ENCODE data around the gene ZFYVE28. TPM values are rescaled to one million over a fixed set of nuclear protein-coding genes. Genes with fewer than 3 reads are reported as not detected.

The ZFYVE28 gene
- total and polyA plus RNA-seq, 10 of the 15 experiments (the other 5 are each of a cell fraction or from before 2014, with no cell fraction given), result 0.06 to 1.9 (median 0.22) TPM; not detected in 1

DNA sequence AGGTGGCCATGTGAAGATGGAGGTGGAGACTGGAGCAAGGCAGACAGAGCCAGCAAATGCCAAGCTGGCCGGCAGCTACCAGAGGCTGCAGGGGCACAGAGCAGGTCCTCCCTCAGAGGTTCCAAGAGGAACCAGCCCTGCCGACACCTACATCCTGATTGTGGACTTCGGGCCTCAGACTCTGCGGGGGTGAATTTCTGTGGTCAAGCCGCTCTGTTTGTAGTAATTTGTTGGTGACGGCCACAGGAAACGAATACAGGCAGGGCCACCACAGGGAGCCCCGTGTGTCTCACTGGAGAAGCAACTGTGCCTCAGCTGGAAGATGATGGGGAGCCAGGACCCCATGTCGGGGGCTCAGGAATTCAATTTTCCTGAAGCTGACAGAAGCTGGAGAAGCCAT is 28.3 kb downstream of the ZFYVE28 start:
- SMC1A ChIA-PET (ENCODE audit: uncharacterized antibody, unreplicated experiment), result no interaction called here
- Histone ChIP-seq H2AFZ (ENCODE audit: control insufficient read depth, low read depth, low read length) (no peak overlapping the region), H3K4me2 (ENCODE audit: control insufficient read depth, insufficient read depth) (no peak overlapping the region), H3K27me3 (replicated peaks in 1 of 2; ENCODE audit: control insufficient read depth in 2 of 2, insufficient read depth in 2 of 2, low read length in 1 of 2) (no peaks in the 10 kb centered on the region), H4K20me1 (ENCODE audit: control insufficient read depth, insufficient read depth) (no peaks in the 10 kb centered on the region), H3K36me3 (ENCODE audit: control insufficient read depth in 2 of 2, insufficient read depth in 2 of 2, low read length in 1 of 2) (no peaks in the 10 kb centered on the region), H3K9me3 (replicated peaks; ENCODE audit: control insufficient read depth, insufficient read depth, low read length) (no peaks in the 10 kb centered on the region), H3K9ac (ENCODE audit: control insufficient read depth, insufficient read depth, low read length) (no peak overlapping the region), H3K79me2 (ENCODE audit: control insufficient read depth, insufficient read depth, low read length) (no peaks in the 10 kb centered on the region), H3K27ac (ENCODE audit: control insufficient read depth, insufficient read depth) (no peak overlapping the region), H3K4me1 (ENCODE audit: control insufficient read depth, insufficient read depth, low read length) (no peaks in the 10 kb centered on the region), H3K4me3 (no peak overlapping the region)
- RAD21 ChIA-PET (ENCODE audit: unreplicated experiment), result no interaction called here
- DNase-seq (ENCODE audit: low read depth, low spot score) (no peak), ATAC-seq (no peak), FAIRE-seq (no peak)
- no TSS peak for BruUV-seq (replicated peaks)
- POLR2A ChIA-PET, result no interaction called here
- intact Hi-C loops (cut with micrococcal nuclease; ENCODE audit: unreplicated experiment) (no loop called here), in situ Hi-C loops (cut with MboI) (no loop called here)
- CTCF ChIA-PET, result interaction anchor here (0.9 kb wide), 2 partner anchors 10 to 16 kb away, joined by 3 read pairs; no protein-coding TSS in a partner anchor
- 13% methylated on average over 9 of the region's 9 CpGs for WGBS (ENCODE audit: insufficient coverage, insufficient replicate concordance, low lambda C conversion rate, missing lambda C conversion rate)
- TF ChIP-seq SMC3 (IDR thresholded peaks at IDR 0.05; ENCODE audit: borderline replicate concordance, low read length), result no peak
- TF ChIP-seq, protein P1, sequence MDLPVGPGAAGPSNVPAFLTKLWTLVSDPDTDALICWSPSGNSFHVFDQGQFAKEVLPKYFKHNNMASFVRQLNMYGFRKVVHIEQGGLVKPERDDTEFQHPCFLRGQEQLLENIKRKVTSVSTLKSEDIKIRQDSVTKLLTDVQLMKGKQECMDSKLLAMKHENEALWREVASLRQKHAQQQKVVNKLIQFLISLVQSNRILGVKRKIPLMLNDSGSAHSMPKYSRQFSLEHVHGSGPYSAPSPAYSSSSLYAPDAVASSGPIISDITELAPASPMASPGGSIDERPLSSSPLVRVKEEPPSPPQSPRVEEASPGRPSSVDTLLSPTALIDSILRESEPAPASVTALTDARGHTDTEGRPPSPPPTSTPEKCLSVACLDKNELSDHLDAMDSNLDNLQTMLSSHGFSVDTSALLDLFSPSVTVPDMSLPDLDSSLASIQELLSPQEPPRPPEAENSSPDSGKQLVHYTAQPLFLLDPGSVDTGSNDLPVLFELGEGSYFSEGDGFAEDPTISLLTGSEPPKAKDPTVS (IDR thresholded peaks at IDR 0.05; ENCODE audit: low read depth, low read length), result no peak
- no peak for TF ChIP-seq SIX5 (IDR thresholded peaks at IDR 0.05; ENCODE audit: low read depth, low read length, severe bottlenecking)
- TF ChIP-seq ZSCAN29 (IDR thresholded peaks at IDR 0.05), result no peak
- TF ChIP-seq IKZF1 (conservative IDR thresholded peaks at IDR 0.05), result no peak; the same call in 1 of the 2 replicates
- TF ChIP-seq EP300 (IDR thresholded peaks at IDR 0.05; ENCODE audit: borderline replicate concordance in 1 of 2, control insufficient read depth in 1 of 2, low read depth in 2 of 2, low read length in 2 of 2), result no peak
- TF ChIP-seq MEF2B (IDR thresholded peaks at IDR 0.05; ENCODE audit: partially characterized antibody, poor library complexity, severe bottlenecking), result no peak
- TF ChIP-seq JUNB (IDR thresholded peaks at IDR 0.05), result no peak
- TF ChIP-seq, protein P2, sequence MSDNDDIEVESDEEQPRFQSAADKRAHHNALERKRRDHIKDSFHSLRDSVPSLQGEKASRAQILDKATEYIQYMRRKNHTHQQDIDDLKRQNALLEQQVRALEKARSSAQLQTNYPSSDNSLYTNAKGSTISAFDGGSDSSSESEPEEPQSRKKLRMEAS (IDR thresholded peaks at IDR 0.05; ENCODE audit: low read depth, low read length), result no peak
- TF ChIP-seq CREM (IDR thresholded peaks at IDR 0.05; ENCODE audit: low read depth), result no peak

Measured in GM12878 (cell line).